Colon (tissue), 2 donors: Measurements from ENCODE around the gene SH3BP5.

ENCODE experiments used
- FAIRE-seq: peaks from 2 replicates; lab custom pipeline; 2012; peaks lifted over from hg19 to GRCh38; lab: Jason Lieb, UNC
- donor health status: control.
- donor health status: control.

Gene SH3BP5

GRCh38 chr3:15273227-15273626 lies 59.2 kb downstream of the SH3BP5 start:
- no peak for FAIRE-seq

GRCh38 chr3:15272426-15273196 lies 59.8 kb downstream of the SH3BP5 start:
- no peak for FAIRE-seq

GRCh38 chr3:15271785-15272381 lies 60.5 kb downstream of the SH3BP5 start:
- no peak for FAIRE-seq

GRCh38 chr3:15271030-15271429 lies 61.4 kb downstream of the SH3BP5 start:
- FAIRE-seq, result no peak

GRCh38 chr3:15269091-15269989 lies 63.0 kb downstream of the SH3BP5 start:
- no peak for FAIRE-seq

- FAIRE-seq, result no peak
Measured at GRCh38 chr3:15268033-15268631, 64.3 kb downstream of the SH3BP5 start.

DNA sequence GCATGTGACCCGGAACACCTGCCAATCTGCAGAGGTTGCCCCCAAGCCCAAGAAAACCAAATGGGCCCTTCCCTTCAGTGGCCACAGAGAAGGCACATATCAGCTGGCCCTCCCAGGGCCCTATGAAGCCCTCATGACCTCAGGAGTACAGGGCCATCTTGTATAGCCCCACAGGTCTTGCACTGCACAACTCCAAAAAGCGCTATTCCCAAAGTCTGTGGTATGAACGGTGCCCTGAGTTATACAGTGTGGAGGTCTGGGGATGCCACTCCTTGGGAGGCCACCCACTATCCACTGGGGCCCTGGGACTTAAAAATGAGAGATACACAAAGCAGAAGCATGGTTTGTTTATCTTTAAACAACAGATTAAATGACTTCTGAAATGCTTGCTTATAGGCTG lies 64.9 kb downstream of the SH3BP5 start:
- FAIRE-seq, result no peak

- FAIRE-seq, result no peak
Measured at GRCh38 chr3:15266510-15267376, 65.6 kb downstream of the SH3BP5 start.

DNA sequence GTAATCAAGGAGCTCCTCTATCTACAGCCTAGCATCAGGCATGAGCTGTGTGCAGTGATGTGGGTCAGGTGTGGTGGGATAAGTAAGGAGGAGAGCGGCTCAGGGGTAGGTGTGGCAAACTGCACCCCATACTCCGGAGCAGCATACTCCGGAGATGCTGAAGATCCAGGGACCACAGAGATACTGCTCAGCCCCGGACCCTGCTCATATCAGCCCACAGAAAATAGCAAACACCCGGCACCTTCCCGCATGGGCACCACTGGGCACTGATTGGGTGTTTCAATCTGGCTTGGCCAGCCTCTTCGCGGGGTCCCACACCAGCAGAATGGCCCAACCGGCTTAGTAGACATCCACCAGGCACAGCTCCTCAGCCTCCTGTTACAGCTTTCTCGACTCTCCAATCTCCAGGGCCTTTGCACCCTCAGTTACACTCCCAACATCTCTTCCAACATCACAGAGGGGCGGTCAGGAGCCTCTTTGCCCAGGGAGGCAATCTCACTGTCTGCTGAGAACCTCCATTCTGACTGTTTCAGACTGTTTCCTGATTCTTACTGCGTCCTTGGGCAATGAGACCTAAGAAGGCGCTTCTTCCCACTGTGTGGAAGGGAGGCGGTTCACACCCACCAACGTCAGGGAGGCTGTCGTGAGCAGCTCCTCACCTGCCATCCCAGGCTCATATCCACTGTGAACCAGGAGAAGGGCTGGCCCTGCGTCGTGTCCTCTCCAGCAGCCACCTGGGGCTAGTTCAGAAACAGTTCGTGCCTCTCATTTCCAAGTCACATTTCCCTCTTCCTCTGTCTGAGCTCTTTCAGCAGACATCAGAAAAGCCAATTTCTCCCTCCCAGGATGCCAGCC lies 66.5 kb downstream of the SH3BP5 start:
- FAIRE-seq, result no peak

DNA sequence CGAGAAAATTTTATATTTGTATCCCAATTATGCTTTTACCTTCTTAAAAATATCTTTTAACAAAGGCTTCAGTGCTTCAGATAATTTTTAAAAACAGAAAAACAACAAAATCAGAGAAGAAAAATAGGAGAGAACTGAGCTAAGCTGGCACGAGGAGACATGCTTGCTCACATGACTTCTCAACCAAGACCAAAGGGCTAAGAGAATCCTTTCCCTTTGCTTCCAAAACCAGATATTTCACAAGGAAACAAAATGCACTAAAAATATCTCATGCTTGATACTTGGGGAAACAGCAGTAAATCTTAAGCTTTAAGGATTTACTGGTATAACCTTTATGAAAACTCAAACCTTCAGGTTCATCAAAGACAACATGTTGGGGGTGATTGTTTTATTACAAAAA lies 67.9 kb downstream of the SH3BP5 start:
- no peak for FAIRE-seq

DNA sequence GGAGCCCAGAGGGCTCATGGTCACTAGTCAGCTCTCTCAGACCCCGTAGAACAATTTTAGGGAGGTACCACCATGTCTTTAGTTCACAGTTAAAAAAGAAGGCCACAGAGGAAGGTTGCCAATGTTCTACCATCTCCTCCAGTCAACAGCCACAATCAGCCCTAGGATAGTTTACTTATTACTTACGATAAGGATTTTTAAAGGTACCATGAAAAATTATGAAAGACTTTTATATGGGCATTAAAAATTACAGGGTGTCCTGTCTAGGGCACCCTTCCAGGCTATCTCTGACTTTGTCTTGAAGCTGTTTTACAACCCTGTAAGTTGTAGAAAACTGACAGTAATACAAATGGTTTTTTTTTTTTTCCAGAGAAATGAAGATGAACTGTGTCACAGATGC lies 68.5 kb downstream of the SH3BP5 start:
- no peak for FAIRE-seq

- no peak for FAIRE-seq
Measured at GRCh38 chr3:15263120-15263519, 69.3 kb downstream of the SH3BP5 start.

DNA sequence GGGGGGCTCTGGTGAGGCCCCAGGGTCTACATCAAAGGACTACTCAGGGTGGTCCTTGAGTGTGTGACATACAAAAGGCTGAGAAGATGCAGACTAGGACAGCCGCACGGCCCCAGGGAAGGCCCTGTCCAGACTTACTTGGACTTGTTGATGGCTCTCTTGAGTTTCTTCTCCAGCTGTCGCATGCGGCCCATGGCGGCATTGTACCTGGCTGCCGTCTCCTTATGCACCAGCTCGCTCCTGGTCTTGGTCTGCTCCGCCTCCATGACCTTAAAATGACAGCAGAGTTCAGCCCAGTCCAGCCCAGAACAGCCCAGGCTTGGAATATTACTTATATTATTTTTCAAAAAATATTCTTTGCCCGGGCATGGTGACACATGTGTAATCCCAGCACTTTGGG lies 70.4 kb downstream of the SH3BP5 start:
- no peak for FAIRE-seq

GRCh38 chr3:15261274-15261673 lies 71.1 kb downstream of the SH3BP5 start:
- FAIRE-seq, result no peak

DNA sequence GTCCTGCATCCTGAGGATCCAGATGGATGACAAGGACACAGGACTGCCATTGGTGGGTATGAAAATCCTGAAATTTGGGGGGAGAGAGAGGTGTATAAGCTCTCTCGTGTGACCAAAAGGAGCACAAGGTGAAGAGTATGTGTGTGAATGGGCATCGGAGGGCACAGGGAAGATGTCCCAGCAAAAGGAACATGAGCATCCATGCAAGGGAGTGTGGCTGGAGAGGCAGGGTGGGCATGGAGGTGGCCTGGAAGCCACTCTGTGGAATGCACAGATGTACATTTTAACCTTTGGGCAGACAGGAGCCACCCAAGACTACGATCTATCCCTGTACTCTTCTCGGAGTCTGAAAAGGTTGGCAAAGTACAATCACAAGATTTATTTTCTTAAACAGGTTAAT lies 71.9 kb downstream of the SH3BP5 start:
- FAIRE-seq, result no peak

DNA sequence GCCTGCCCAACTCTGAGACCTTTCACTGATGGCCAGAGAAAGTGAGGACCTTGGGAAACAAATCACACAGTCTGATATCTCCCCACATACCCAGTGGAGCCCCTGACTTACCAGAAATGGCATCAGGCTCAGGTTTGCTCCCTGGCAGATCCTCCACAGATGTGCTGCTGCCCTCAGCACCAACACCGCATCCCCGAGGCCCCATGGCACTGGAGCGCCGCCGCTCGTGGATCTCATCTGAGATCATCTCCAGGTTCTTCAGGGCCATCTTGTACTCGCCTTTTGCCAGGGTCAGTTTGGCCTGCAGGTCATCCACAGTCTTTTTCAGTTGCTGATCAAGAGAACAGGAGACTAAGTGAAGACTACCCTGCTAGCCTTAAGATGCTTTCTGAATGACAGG lies 73.7 kb downstream of the SH3BP5 start:
- FAIRE-seq, result no peak

DNA sequence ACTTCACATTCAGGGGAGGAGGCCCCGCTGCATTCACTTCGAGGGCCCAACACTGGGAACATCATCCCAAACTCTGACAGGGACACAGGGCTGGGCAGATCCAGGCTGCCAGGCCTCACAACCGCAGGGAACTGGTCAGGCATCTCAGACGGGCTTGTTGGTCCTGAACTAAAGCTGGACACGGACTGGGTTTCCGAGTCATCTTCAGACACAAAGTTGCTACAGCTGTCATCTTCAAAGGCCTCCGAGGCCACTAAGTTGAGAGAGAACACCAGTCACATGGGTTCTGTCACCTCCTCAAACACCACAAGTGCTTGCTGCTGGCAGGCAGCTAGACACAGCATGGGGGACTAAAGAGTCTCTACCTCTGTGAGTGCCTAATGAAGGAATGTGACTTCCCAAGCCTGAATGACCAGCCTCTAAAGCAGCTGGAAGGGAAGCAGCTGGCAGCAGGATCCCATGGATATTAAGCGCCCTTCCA lies 75.5 kb downstream of the SH3BP5 start:
- FAIRE-seq, result no peak

GRCh38 chr3:15255215-15255614 lies 77.2 kb downstream of the SH3BP5 start:
- no peak for FAIRE-seq

- no peak for FAIRE-seq
Measured at GRCh38 chr3:15253023-15253697, 79.2 kb downstream of the SH3BP5 start.

DNA sequence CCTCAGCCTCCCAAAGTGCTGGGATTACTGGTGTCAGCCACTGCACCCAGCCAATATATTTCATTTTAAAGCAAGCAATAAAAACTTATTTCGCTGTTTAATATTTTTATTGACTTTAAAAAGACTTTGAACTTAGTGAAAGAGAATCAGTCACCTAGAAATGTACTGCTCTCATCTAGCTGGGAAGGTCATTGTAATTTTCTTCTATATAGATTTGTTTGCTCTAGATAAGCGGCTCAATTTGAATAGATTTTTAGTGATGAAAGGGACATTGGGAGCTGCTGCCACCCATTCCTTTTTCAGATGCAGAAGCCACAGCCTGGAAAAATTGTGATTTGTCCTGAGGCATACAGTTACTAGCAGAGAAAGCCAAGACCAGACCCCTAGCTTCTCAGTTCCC lies 86.2 kb downstream of the SH3BP5 start:
- no peak for FAIRE-seq
